ENCODE data around the gene HAUS8. TPM values are rescaled to one million over a fixed set of nuclear protein-coding genes. Genes with fewer than 3 reads are reported as not detected.

The HAUS8 gene
- total and polyA plus RNA-seq, 10 of the 15 experiments (the other 5 are each of a cell fraction or from before 2014, with no cell fraction given) = 22.7 to 43.9 (median 34.4) TPM

DNA sequence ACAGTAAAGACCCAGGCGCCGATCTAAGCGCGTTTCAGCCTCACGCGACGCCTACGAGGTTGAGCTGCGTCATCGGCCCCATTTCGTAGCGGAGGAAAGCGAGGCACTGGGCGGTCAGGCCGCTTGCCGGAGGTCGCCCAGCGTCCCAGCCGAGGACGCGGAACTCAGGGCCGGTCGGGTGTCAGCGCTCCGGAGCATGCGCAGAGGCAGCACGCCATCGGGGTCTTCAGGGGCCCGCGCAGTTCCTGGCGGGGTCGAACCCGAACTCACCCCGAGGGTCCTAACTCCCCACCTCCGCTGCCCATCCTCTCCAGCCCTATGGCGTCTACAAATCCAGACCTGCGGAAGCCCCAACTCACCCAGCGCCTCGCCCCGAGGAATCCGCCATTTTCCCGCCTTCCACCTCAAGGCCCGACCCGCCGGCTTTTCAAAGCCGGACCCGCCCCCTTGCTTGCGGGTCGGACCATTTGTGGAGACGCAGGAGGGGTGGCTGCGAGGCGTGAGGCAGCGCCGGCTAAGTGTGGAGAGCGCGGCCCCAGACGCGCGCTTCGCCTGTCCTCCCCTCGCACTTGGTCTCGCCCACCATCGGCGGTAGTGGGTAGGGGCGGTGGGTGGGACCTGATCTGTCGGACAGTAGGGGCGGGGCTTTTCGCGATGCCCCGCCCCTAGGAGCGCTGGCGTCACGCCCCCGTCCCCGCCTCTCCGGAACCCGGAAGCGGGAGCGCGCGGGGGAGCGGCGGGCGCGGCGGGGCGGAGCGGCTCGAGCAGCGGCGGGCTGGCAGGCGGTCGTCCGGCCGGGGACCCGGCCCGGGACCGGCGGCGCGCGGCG, at the start of gene HAUS8, which contains the start of gene MYO9B (continued):
- TF ChIP-seq ETV6 (conservative IDR thresholded peaks at IDR 0.05 in 1 of 2, IDR thresholded peaks at IDR 0.05 in 1 of 2; ENCODE audit: borderline replicate concordance in 1 of 2, low read depth in 1 of 2) (0 out of 4 replicates have a peak, but pooled peaks of 1 of the 2 experiments have one; percentile 35), JUNB (IDR thresholded peaks at IDR 0.05) (no peak), FOXM1 (IDR thresholded peaks at IDR 0.05; ENCODE audit: low read depth, low read length) (peak; percentile 49; the same call in 1 of the 2 replicates), BHLHE40 (IDR thresholded peaks at IDR 0.05; ENCODE audit: borderline replicate concordance in 1 of 2, low read depth in 2 of 2, low read length in 1 of 2) (peak; percentile 99), RAD51 (IDR thresholded peaks at IDR 0.05) (no peak), TARDBP (IDR thresholded peaks at IDR 0.05; ENCODE audit: borderline replicate concordance) (no peak), STAT3 (IDR thresholded peaks at IDR 0.05; ENCODE audit: low read depth, low read length) (no peak), EP300 (IDR thresholded peaks at IDR 0.05; ENCODE audit: borderline replicate concordance in 1 of 2, control insufficient read depth in 1 of 2, low read depth in 2 of 2, low read length in 2 of 2) (0 out of 4 replicates have a peak, but pooled peaks of 1 of the 2 experiments have one; percentile 17), SMC3 (IDR thresholded peaks at IDR 0.05; ENCODE audit: borderline replicate concordance, low read length) (0 out of 2 replicates have a peak, but pooled peaks have one; percentile 3), CEBPB (IDR thresholded peaks at IDR 0.05; ENCODE audit: borderline replicate concordance in 1 of 2, low read depth in 2 of 2, low read length in 2 of 2) (no peak), FOS (IDR thresholded peaks at IDR 0.05; ENCODE audit: borderline replicate concordance, extremely low read depth, insufficient read length) (no peak), EED (IDR thresholded peaks at IDR 0.05; ENCODE audit: low read depth) (no peak), NR2C2 (IDR thresholded peaks at IDR 0.05; ENCODE audit: borderline replicate concordance, control insufficient read depth, insufficient read length, low read depth) (no peak), ZSCAN29 (IDR thresholded peaks at IDR 0.05) (no peak), SMAD5 (IDR thresholded peaks at IDR 0.05; ENCODE audit: low read depth) (no peak), GATAD2B (conservative IDR thresholded peaks at IDR 0.05; ENCODE audit: low read depth) (peak; percentile 85), EZH2 (IDR thresholded peaks at IDR 0.05; ENCODE audit: borderline replicate concordance, control insufficient read depth, low read depth, low read length) (no peak), CBX5 (IDR thresholded peaks at IDR 0.05; ENCODE audit: low read depth) (no peak), SREBF2 (IDR thresholded peaks at IDR 0.05; ENCODE audit: low read length) (0 out of 2 replicates have a peak, but pooled peaks have one; percentile 13), LARP7 (IDR thresholded peaks at IDR 0.05) (peak; percentile 55; the same call in 1 of the 2 replicates), KDM1A (IDR thresholded peaks at IDR 0.05; ENCODE audit: borderline replicate concordance) (no peak), NFYA (IDR thresholded peaks at IDR 0.05; ENCODE audit: borderline replicate concordance, low read depth, low read length) (no peak), ZNF274 (IDR thresholded peaks at IDR 0.05; ENCODE audit: insufficient read depth, insufficient read length) (no peak)
- TF ChIP-seq, protein P1, sequence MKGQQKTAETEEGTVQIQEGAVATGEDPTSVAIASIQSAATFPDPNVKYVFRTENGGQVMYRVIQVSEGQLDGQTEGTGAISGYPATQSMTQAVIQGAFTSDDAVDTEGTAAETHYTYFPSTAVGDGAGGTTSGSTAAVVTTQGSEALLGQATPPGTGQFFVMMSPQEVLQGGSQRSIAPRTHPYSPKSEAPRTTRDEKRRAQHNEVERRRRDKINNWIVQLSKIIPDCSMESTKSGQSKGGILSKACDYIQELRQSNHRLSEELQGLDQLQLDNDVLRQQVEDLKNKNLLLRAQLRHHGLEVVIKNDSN (IDR thresholded peaks at IDR 0.05; ENCODE audit: borderline replicate concordance, extremely low read length, insufficient read depth, low read depth, low read length) = no peak
- TF ChIP-seq, protein P2, sequence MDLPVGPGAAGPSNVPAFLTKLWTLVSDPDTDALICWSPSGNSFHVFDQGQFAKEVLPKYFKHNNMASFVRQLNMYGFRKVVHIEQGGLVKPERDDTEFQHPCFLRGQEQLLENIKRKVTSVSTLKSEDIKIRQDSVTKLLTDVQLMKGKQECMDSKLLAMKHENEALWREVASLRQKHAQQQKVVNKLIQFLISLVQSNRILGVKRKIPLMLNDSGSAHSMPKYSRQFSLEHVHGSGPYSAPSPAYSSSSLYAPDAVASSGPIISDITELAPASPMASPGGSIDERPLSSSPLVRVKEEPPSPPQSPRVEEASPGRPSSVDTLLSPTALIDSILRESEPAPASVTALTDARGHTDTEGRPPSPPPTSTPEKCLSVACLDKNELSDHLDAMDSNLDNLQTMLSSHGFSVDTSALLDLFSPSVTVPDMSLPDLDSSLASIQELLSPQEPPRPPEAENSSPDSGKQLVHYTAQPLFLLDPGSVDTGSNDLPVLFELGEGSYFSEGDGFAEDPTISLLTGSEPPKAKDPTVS (IDR thresholded peaks at IDR 0.05; ENCODE audit: low read depth, low read length) = peak; percentile 67; the same call in 1 of the 2 replicates
